CD8-positive, alpha-beta memory T cell (primary cell): ENCODE data around the gene HEXIM1. TPM values are rescaled to one million over a fixed set of nuclear protein-coding genes. Genes with fewer than 3 reads are reported as not detected.

Source experiments
- CTCF ChIA-PET: fragments of 350-600 bp; sonication (Branson Sonifier 250); formaldehyde crosslinking; loops from one replicate; lab custom pipeline; 2021; ENCODE audit warnings: antibody characterized with exemption; lab: Charles Lee
- POLR2A ChIA-PET: fragments of 350-600 bp; sonication (Branson Sonifier 250); formaldehyde crosslinking; loops from one replicate; lab custom pipeline; 2021; ENCODE audit warnings: antibody characterized with exemption; lab: Charles Lee
- DNase-seq, 5 donors: peaks; one replicate each; pipeline versions ENCODE4 v3.0.0 to v3.0.0-alpha.2; 2020 to 2022; ENCODE audit warnings: mixed read lengths in 1 of 5
- H3K27ac ChIP-seq: one replicate; pipeline ENCODE4 v1.7.0; 2013; ENCODE audit warnings: low read depth, mild to moderate bottlenecking, low read length, moderate library complexity
- H3K27me3 ChIP-seq: 2 replicates; pipeline ENCODE4 v1.7.0; 2013; ENCODE audit warnings: low read length, mild to moderate bottlenecking; ENCODE audit not compliant: insufficient read depth, poor library complexity, severe bottlenecking
- H3K36me3 ChIP-seq: 2 replicates; pipeline ENCODE4 v1.7.0; 2013; ENCODE audit warnings: mild to moderate bottlenecking, low read length, moderate library complexity; ENCODE audit not compliant: insufficient read depth
- H3K4me1 ChIP-seq: 2 replicates; pipeline ENCODE4 v1.7.0; 2013; ENCODE audit warnings: mild to moderate bottlenecking, low read length, moderate library complexity; ENCODE audit not compliant: insufficient read depth
- H3K4me3 ChIP-seq: 2 replicates; pipeline ENCODE4 v1.7.0; 2013; ENCODE audit warnings: mild to moderate bottlenecking, low read length
- H3K9me3 ChIP-seq: 2 replicates; pipeline ENCODE4 v1.7.0; 2013; ENCODE audit warnings: mild to moderate bottlenecking, low read length
- H3K27ac Mint-ChIP-seq, 8 donors: one replicate each; pipeline ENCODE4 v1.8.0; 2020 to 2021; ENCODE audit warnings: mixed read lengths in 8 of 8, mild to moderate bottlenecking in 6 of 8, inconsistent platforms in 3 of 8, moderate library complexity in 3 of 8
- H3K27me3 Mint-ChIP-seq, 2 donors: one replicate each; pipeline ENCODE4 v1.8.0; 2020 to 2021; ENCODE audit warnings: mixed read lengths in 2 of 2, mild to moderate bottlenecking in 1 of 2, moderate library complexity in 1 of 2
- H3K36me3 Mint-ChIP-seq, 3 donors: one replicate each; pipeline ENCODE4 v1.8.0; 2020 to 2021; ENCODE audit warnings: mixed read lengths in 3 of 3, inconsistent platforms in 1 of 3, mild to moderate bottlenecking in 1 of 3
- H3K4me1 Mint-ChIP-seq, 3 donors: one replicate each; pipeline ENCODE4 v1.8.0; 2020 to 2021; ENCODE audit warnings: mixed read lengths in 3 of 3, inconsistent platforms in 1 of 3, mild to moderate bottlenecking in 1 of 3
- H3K4me3 Mint-ChIP-seq, 7 donors: one replicate each; pipeline ENCODE4 v1.8.0; 2020 to 2021; ENCODE audit warnings: mixed read lengths in 7 of 7, mild to moderate bottlenecking in 6 of 7, moderate library complexity in 4 of 7, inconsistent platforms in 2 of 7
- H3K9me3 Mint-ChIP-seq, 5 donors: one replicate each; pipeline ENCODE4 v1.8.0; 2020 to 2022; ENCODE audit warnings: mixed read lengths in 5 of 5, mild to moderate bottlenecking in 3 of 5, moderate library complexity in 2 of 5, inconsistent platforms in 1 of 5
- polyA plus RNA-seq: library from polyadenylated mRNA; unstranded; fragments of 300-500 nt; fragmentation: Illumina TruSeq; gene quantifications from one replicate; pipeline ENCODE4 v1.2.3, GENCODE V29; 2021
- total RNA-seq, 2 experiments: library from RNA; stranded (reverse); gene quantifications; one replicate each; pipeline ENCODE4 v1.2.3, GENCODE V29; 2021

Gene HEXIM1
- total and polyA plus RNA-seq, 3 experiments from 2014 or later: 5.6 to 51.1 (median 48.3) TPM

DNA sequence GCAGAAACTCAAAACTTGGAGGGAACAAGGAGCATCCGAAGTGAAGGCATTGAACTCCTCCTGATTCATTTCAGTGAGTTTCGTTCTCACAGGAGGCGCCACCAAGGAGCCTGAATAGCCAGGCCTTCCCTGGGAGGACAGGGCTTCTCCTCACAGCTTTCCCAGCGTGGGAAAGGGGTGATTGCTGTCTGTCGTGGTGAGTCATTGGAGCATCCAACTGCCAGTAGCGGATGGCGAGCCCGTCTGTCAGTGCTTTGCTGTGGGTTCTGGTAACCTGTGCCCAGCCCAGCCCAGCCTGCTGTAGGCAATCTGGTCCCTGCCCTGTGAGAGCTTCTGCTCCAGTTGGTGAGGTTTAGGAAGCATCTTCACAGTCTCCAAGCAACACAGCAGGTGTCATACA is 44.2 kb upstream of the HEXIM1 start:
- Mint-ChIP-seq H3K36me3 (peaks cover 0 to 86% (median 9%) of the 10 kb centered on the region in 3 donors), H3K27me3 (no peaks in the 10 kb centered on the region), H3K9me3 (no peaks in the 10 kb centered on the region), H3K4me1 (peaks cover 0 to under 1% (median 0%) of the 10 kb centered on the region in 3 donors), H3K27ac (peak overlapping the region in 1 of 8 donors; percentile 54), H3K4me3 (no peak overlapping the region)
- peaks cover 48% of the 10 kb centered on the region for H3K36me3 ChIP-seq
- no peak for DNase-seq
- no peaks in the 10 kb centered on the region for H3K27me3 ChIP-seq
- no peaks in the 10 kb centered on the region for H3K4me1 ChIP-seq
- no peak overlapping the region for H3K4me3 ChIP-seq
- H3K9me3 ChIP-seq: no peaks in the 10 kb centered on the region
- POLR2A ChIA-PET: no interaction called here
- H3K27ac ChIP-seq: no peak overlapping the region
- CTCF ChIA-PET: interaction anchor here (1.7 kb wide), 2 partner anchors 28 to 31 kb away, joined by 7 read pairs; partner anchors contain the start of genes ACBD4 and PLCD3

DNA sequence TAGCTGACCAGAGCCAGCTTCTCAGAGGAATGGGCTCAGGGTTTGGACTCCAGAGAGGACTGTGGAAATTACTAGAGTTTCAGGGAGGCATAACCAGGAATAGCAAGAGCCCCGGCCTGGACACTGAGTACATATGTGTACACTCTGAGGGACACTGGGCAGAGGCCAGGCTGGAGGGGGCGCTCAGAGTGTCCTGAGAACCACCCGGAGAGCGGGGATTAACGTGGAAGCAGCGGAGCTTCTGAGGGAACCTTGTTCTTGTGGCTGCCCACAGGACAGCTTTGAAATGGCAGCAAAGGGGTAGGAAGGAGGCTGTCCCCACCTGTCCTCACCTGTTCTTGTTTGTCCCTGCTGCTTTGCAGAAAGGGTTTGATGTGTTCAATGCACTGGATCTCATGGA is 43.8 kb upstream of the HEXIM1 start:
- DNase-seq: no peak
- Histone ChIP-seq H3K36me3 (peaks cover 45% of the 10 kb centered on the region), H3K27ac (no peak overlapping the region), H3K4me1 (no peaks in the 10 kb centered on the region), H3K4me3 (no peak overlapping the region), H3K9me3 (no peaks in the 10 kb centered on the region), H3K27me3 (no peaks in the 10 kb centered on the region)
- no peaks in the 10 kb centered on the region for H3K4me1 Mint-ChIP-seq
- H3K9me3 Mint-ChIP-seq: no peaks in the 10 kb centered on the region
- POLR2A ChIA-PET: no interaction called here
- peaks cover 0 to 82% (median 9%) of the 10 kb centered on the region in 3 donors for H3K36me3 Mint-ChIP-seq
- no peaks in the 10 kb centered on the region for H3K27me3 Mint-ChIP-seq
- no peak overlapping the region for H3K4me3 Mint-ChIP-seq
- CTCF ChIA-PET: interaction anchor here (1.4 to 1.7 kb wide), 3 partner anchors 28 to 281 kb away, joined by 3 to 7 read pairs (median 7); partner anchors contain the start of genes ACBD4 and PLCD3
- H3K27ac Mint-ChIP-seq: no peak overlapping the region

DNA sequence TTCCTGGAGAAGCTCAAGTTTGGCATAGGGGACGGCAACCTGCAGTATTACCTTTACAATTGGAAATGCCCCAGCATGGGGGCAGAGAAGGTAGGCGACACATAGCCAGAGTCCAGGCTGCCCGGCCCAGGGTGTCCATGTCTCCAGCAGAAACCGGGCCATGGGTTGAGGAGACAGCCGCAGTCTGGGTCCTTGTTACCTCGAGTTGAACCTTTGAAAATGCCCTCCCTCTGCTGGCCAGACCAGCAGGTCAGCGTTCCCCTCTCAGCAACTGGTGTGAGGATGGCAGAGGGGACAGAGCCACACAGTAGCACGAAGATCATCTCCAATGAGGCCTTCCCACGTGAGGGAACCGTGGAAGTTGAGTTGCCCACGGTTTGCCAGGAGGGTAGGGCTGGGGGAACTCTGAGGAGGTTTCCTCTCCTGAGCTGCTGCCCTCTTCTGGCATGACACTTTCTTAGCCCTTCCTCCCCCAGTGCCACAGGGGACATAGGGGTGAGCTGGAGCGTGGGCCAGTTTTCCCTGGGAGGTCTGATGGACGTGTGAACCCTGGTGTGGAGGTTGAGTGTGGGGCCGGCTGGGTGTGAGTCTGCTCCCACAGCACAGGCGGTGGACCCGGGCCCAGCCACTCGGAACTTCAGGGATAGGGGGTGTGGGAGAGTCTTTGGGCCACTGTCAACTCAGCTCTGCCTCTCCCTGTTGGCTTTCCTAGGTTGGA is 43.2 kb upstream of the HEXIM1 start:
- no peak overlapping the region for H3K4me3 ChIP-seq
- no peaks in the 10 kb centered on the region for H3K4me1 ChIP-seq
- Mint-ChIP-seq H3K9me3 (no peaks in the 10 kb centered on the region), H3K4me3 (no peak overlapping the region), H3K27ac (peak overlapping the region in 1 of 8 donors; percentile 72), H3K36me3 (peaks cover 0 to 77% (median 9%) of the 10 kb centered on the region in 3 donors), H3K27me3 (no peaks in the 10 kb centered on the region), H3K4me1 (no peaks in the 10 kb centered on the region)
- POLR2A ChIA-PET: no interaction called here
- CTCF ChIA-PET: interaction anchor here (1.4 to 1.7 kb wide), 3 partner anchors 27 to 280 kb away, joined by 3 to 7 read pairs (median 7); partner anchors contain the start of genes ACBD4 and PLCD3
- no peak for DNase-seq
- H3K27me3 ChIP-seq: no peaks in the 10 kb centered on the region
- no peak overlapping the region for H3K27ac ChIP-seq
- H3K9me3 ChIP-seq: no peaks in the 10 kb centered on the region
- peaks cover 41% of the 10 kb centered on the region for H3K36me3 ChIP-seq

DNA sequence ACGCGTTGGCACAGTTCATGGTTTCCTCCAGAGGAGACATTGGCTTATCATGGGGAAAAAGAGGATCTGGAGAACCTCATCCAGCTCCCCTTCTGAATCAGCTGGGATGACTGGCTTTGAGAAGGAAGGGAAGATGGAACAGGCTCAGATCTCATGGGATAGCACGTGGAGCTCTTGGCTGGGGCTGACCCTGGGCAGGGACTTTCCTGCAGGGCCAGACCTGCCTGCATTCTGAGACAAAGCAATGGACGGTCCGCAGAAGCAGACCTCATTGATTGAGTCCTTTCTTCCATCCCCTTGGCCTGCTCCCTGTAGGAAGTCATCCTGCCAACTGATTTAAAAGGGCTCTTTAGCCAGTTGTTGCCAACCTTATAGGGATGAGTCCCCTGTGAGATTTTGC is 42.2 kb upstream of the HEXIM1 start:
- no peaks in the 10 kb centered on the region for H3K4me1 ChIP-seq
- no peak overlapping the region for H3K27ac Mint-ChIP-seq
- no peak overlapping the region for H3K27ac ChIP-seq
- no peaks in the 10 kb centered on the region for H3K9me3 Mint-ChIP-seq
- H3K27me3 Mint-ChIP-seq: no peaks in the 10 kb centered on the region
- H3K36me3 ChIP-seq: peaks cover 41% of the 10 kb centered on the region
- no peak for DNase-seq
- peaks cover 0 to 75% (median 9%) of the 10 kb centered on the region in 3 donors for H3K36me3 Mint-ChIP-seq
- no peak overlapping the region for H3K4me3 Mint-ChIP-seq
- POLR2A ChIA-PET: no interaction called here
- H3K4me1 Mint-ChIP-seq: no peaks in the 10 kb centered on the region
- no peaks in the 10 kb centered on the region for H3K27me3 ChIP-seq
- no peak overlapping the region for H3K4me3 ChIP-seq
- H3K9me3 ChIP-seq: no peaks in the 10 kb centered on the region
- CTCF ChIA-PET: no interaction called here

DNA sequence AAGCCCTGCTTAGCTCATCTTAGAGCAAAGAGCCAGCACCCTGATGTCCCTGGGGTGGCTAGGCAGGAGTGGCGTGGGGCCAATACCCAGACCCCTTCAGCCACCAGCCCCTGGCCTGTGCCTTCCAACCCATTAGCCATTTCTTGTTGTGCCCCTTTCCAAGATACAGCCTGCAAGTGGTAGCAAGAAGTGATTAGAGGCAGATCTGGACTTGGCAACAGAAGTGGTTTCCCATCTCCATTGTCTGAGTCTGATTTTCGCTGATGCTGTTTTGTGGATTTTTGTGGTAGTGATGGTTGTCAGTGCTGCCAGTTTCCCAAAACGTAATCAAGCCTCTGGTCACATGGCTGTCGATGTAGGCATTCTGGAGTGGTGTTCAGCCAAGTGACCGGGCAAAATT is 41.7 kb upstream of the HEXIM1 start:
- no peak for DNase-seq
- H3K36me3 ChIP-seq: peaks cover 41% of the 10 kb centered on the region
- H3K4me1 Mint-ChIP-seq: no peaks in the 10 kb centered on the region
- H3K36me3 Mint-ChIP-seq: peaks cover 0 to 71% (median 9%) of the 10 kb centered on the region in 3 donors
- POLR2A ChIA-PET: no interaction called here
- H3K27me3 Mint-ChIP-seq: no peaks in the 10 kb centered on the region
- no peaks in the 10 kb centered on the region for H3K4me1 ChIP-seq
- H3K9me3 ChIP-seq: no peaks in the 10 kb centered on the region
- no peak overlapping the region for H3K27ac ChIP-seq
- CTCF ChIA-PET: no interaction called here
- no peak overlapping the region for H3K4me3 Mint-ChIP-seq
- peak overlapping the region in 1 of 8 donors; percentile 81 for H3K27ac Mint-ChIP-seq
- H3K4me3 ChIP-seq: no peak overlapping the region
- no peaks in the 10 kb centered on the region for H3K27me3 ChIP-seq
- no peaks in the 10 kb centered on the region for H3K9me3 Mint-ChIP-seq

DNA sequence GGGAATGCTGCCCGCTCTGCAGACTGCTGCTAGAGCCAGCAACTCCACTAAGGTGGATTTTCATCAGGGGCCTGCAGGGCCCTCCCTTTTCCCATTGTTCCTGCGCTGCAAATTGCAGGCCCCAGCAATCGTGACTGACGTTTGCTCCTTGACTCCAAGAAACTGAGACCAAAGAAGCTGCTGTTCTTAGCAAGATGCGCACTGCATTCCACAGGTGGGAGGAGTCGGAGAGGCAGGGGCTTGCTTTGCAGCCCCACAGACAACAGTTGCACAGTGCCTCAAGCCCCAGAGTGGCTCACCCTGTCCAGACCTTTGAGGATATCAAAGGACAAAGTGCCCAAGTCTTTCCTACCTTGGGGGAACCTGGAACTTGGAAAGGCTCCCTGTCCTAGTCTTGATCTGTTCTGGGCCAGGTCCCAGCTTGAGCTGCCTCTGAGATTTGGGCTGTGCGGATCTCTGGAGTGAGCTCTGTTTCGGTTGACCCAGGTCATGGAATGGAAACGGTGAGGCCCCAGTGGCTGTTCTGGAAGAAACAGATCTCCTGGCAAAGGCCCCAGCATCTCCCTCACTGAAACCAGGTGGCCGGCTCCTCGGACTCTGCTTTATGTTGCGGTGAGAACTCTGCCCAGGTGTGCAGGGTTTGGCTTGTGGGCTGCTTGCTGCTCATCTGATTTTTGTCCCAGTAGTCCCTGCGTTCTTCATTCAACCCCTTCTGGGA is 40.8 kb upstream of the HEXIM1 start:
- POLR2A ChIA-PET: interaction anchor here (0.5 kb wide), 1 partner anchor 1211 kb away, joined by 3 read pairs; no protein-coding TSS in a partner anchor
- Mint-ChIP-seq H3K4me3 (peak overlapping the region in 1 of 7 donors; percentile 40), H3K27me3 (no peaks in the 10 kb centered on the region), H3K9me3 (no peaks in the 10 kb centered on the region), H3K4me1 (no peaks in the 10 kb centered on the region), H3K36me3 (peaks cover 0 to 63% (median 6%) of the 10 kb centered on the region in 3 donors), H3K27ac (peak overlapping the region in 1 of 8 donors; percentile 89)
- DNase-seq: no peak
- H3K27ac ChIP-seq: no peak overlapping the region
- CTCF ChIA-PET: interaction anchor here (2.4 kb wide), 1 partner anchor 8 kb away, joined by 12 read pairs; no protein-coding TSS in a partner anchor
- H3K4me3 ChIP-seq: no peak overlapping the region
- peaks cover 32% of the 10 kb centered on the region for H3K36me3 ChIP-seq
- H3K9me3 ChIP-seq: no peaks in the 10 kb centered on the region
- no peaks in the 10 kb centered on the region for H3K4me1 ChIP-seq
- no peaks in the 10 kb centered on the region for H3K27me3 ChIP-seq

DNA sequence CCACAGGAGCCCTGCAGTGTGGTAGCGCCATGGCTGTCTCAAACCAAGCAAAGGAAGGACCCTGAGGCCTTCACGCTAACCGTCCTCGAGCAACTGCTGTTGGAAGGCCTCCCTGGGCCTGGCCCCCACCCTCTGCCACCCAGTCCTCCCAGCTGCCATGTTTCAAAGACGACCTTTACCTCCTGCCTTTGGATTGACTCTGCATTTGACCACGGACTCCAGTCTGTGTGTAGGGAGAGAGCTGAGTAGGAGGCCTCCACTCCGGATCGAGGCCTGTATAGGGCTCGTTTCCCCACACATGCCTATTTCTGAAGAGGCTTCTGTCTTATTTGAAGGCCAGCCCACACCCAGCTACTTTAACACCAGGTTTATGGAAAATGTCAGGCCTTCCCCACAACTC is 40.2 kb upstream of the HEXIM1 start:
- Mint-ChIP-seq H3K4me1 (no peaks in the 10 kb centered on the region), H3K4me3 (no peak overlapping the region), H3K27me3 (no peaks in the 10 kb centered on the region), H3K9me3 (no peaks in the 10 kb centered on the region), H3K36me3 (peaks cover 0 to 57% (median 4%) of the 10 kb centered on the region in 3 donors), H3K27ac (no peak overlapping the region)
- no peak overlapping the region for H3K4me3 ChIP-seq
- DNase-seq: no peak
- no peaks in the 10 kb centered on the region for H3K9me3 ChIP-seq
- ChIA-PET CTCF (interaction anchor here (1.0 to 2.4 kb wide), 3 partner anchors 9 to 90 kb away, joined by 4 to 12 read pairs (median 4); partner anchors contain the start of gene ACBD4), POLR2A (interaction anchor here (0.5 kb wide), 1 partner anchor 1211 kb away, joined by 3 read pairs; no protein-coding TSS in a partner anchor)
- no peaks in the 10 kb centered on the region for H3K4me1 ChIP-seq
- H3K27ac ChIP-seq: no peak overlapping the region
- H3K36me3 ChIP-seq: peaks cover 26% of the 10 kb centered on the region
- H3K27me3 ChIP-seq: no peaks in the 10 kb centered on the region
